Smooth muscle cell of the pulmonary artery (primary cell): ENCODE measurements around the gene CTAGE1. TPM values are rescaled to one million over a fixed set of nuclear protein-coding genes. Genes with fewer than 3 reads are reported as not detected.

Source experiments
- total RNA-seq: library from RNA; depleted of rRNA; stranded (reverse); fragments of >200 nt; gene quantifications from 2 replicates; pipeline ENCODE4 v1.2.3, GENCODE V29; 2014

CTAGE1 gene, protein sequence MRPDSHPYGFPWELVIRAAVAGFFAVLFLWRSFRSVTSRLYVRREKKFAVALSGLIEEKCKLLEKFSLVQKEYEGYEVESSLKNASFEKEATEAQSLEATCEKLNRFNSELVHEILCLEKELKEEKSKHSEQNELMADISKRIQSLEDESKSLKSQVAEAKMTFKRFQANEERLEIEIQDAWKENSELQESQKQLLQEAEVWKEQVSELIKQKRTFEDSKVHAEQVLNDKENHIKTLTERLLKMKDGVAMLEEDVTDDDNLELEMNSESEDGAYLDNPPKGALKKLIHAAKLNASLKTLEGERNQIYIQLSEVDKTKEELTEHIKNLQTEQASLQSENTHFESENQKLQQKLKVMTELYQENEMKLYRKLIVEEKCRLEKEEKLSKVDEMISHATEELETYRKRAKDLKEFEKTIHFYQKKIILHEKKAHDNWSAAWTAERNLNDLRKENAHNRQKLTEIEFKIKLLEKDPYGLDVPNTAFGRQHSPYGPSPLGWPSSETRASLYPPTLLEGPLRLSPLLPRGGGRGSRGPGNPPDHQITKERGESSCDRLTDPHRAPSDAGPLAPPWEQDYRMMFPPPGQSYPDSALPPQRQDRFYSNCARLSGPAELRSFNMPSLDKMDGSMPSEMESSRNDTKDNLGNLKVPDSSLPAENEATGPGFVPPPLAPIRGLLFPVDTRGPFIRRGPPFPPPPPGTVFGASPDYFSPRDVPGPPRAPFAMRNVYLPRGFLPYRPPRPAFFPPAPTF
- 0.07 TPM in 1 of 2 replicates, not detected in the other for total RNA-seq

GRCh38 chr18:22417496-22418188 is at the start of gene CTAGE1:
Gene CTAGE1 (minus strand): TSS chr18:22417915. CDS start chr18:22417811, 104 bp downstream.

Other genes starting within 250 kb of the CTAGE1 start
- gene GATA6, start 248.3 kb downstream of the CTAGE1 start, total RNA-seq = 40.3 and 57.2 TPM in 2 replicates